GM18499 (cell line): Measurements from ENCODE around the gene SP140L.
A peak's percentile ranks its signal among the peaks of the same experiment; 100 is the strongest.
"Not testable (repeated sequence)": the region's sequence is repeated elsewhere in the genome, so short reads cannot be mapped to it uniquely, and the experiment has no call there.

Experiments used
- ATAC-seq: cut with Tn5 transposase; IDR thresholded peaks from one replicate; pipeline ENCODE4 v1.9.1; 2021; ENCODE audit warnings: moderate number of reproducible peaks; ENCODE audit not compliant: insufficient read depth, unreplicated experiment

Gene SP140L

DNA sequence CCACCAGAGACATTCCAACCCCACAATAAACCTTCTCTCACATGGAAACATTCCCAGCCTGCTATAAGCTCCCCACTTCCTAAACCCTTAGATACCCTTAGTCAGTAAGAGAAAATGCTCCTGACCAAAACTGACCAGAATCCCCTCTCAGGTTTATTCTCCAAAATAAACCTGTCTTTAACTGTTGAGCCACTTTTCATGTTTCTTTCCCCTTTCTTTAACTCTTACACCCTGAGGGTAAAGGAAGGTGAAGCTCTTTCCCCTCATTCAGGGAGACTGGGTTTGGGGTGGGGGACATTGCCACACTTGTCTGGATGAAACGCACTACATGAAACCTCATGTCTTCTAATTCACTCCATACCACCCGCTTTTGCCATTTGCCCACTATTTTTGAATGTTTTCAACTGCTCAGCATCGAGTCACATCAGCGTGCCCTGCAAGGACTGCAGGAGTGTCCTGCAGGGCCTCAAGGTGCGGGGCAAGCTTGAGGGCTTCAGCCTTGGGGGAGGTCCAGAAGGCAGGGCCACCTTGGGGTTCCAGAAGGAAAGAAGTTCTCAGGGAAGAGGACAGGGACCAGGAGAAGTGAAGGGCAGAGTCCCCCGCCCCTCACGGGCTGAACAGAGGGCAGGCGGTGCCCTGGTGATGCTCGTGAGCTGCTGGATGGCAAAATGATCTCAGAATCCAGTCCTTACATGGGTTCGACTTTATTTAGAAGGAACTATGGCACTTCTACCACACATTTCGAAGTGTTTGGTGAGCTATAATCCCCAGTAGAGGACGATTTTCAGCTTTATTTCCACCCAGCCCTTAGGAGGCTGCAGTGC lies 4.2 kb upstream of the SP140L start:
- no peak for ATAC-seq

DNA sequence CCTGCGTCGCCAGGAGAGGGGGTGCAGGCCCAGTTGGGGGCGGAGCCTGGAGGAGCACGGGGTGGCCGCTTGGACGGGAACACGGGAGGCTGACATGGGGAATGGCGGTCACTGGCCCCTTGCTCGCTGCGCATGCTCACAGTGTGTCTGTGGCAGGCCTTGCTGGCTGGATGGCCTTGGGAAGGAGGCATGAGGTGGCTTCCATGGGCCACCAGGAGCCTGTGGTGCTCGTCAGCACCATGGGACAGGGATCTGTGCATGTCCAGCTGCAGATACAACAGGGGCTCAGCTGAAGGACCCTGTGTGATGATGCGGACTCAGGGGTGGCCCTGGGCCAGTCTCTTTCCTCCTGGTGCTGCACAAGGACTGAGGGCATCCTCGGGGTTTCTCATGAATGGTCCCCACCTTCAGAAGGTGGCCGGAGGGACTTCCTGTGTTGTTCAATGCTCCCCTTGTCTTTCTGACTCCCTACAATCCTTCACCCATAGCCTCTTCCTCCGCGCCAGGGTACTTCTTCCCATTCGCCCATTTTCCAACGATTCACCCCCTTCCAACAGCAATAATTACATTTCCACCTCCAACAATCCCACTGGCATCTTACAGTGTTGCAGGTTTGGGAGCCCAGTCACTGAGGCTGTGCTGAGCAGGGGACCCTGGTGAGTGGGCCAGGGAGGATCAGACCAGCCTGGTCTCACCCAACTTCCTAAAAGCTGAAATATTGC lies 3.4 kb upstream of the SP140L start:
- ATAC-seq: no peak

- ATAC-seq: no peak
These were observed 2.5 kb upstream of the SP140L start for GRCh38 chr2:230324503-230324902.

DNA sequence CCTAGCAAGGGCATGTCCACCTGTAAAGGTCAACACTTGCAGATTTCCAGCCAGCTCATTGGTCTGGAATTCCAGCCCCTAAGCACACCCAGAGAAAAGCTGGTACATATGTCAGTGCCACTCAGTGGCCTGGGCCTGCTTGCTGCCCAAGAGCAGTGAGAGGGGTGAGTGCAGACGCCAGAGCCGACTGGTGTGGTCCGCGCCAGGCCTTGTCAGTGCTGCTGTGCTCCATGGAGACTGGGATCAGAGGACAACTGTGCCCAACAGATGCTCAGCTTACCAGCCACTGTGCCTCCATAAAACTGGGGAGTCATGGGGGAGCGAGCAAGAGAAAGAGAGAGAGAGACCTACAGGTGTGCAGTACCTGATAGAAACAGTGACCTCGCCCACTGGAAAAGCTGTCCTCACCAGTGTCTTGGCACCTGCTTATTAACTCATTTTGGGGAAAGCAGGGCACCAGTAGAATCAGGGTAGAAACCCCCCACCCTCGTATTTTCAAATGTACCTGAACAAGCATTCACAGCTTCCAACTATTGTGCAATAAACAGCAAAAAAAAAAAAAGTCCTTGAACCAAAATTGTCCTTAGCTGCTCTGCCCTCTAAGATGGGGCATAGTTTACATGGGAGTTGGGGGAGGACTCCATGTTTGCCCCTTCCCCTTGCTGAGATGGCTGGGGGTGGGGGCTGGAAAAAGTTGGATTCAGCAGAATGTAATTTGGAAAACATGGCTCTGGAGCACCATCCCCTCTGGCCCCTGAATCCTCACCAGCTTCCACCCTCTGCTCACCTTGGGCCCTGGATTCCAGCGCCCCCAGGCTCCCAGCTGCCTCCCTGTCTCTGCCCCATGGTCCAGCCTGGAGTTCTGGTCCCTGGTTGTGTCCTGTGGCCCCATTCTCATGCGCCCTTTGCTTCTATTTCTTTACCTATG lies 1.4 kb upstream of the SP140L start:
- no peak for ATAC-seq

- ATAC-seq: peak; percentile 36
These were observed 593 bp downstream of the SP140L start for GRCh38 chr2:230327418-230328154.

DNA sequence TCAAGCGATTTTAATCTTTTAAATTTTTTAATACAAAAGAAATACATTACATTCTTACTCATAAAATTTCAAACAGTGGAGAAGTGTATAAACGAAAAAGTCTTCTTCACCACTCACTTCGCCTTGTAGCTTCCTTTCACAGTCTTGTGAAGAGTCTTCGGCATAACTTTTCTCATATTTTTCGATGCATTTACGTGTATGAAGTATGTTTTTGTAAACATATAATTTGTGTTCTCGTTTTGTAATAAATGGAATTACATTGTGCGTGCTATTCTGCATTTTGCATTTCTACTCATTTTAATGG lies 1.1 kb downstream of the SP140L start:
- ATAC-seq: no peak

DNA sequence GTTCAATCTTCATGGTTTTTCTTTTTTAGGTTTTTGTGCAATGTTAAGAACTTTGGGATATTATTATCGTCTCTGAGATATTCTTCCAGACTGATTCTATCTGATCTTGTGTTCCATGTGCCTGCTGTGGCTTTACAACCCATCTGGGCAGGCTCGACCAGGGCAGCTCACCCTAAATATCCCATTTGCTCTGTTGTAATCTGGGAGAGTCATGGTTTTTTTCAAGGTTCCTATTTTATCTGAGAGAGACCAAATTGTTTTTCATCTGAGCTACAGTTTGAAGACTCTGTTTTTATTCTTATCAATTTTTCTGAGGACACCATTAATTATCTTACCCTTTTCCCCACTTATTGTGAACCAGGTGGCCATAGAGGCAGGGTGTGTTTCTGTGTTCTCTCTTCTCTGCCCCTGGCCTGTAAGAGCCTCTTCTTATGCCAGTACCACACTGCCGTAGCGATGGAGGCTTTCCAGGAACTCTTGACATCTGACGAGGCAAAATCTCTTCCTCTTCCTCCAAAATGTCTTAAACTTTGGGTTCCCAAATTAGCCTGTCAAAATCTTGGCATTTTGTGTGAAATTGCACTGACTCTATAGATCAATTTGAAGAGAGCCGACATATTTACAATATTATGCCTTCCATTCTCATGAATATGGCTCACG lies 3.1 kb downstream of the SP140L start:
- no peak for ATAC-seq

GRCh38 chr2:230330725-230331124 lies 3.7 kb downstream of the SP140L start:
- ATAC-seq: no peak

GRCh38 chr2:230335461-230335863 lies 8.5 kb downstream of the SP140L start:
- ATAC-seq: no peak

DNA sequence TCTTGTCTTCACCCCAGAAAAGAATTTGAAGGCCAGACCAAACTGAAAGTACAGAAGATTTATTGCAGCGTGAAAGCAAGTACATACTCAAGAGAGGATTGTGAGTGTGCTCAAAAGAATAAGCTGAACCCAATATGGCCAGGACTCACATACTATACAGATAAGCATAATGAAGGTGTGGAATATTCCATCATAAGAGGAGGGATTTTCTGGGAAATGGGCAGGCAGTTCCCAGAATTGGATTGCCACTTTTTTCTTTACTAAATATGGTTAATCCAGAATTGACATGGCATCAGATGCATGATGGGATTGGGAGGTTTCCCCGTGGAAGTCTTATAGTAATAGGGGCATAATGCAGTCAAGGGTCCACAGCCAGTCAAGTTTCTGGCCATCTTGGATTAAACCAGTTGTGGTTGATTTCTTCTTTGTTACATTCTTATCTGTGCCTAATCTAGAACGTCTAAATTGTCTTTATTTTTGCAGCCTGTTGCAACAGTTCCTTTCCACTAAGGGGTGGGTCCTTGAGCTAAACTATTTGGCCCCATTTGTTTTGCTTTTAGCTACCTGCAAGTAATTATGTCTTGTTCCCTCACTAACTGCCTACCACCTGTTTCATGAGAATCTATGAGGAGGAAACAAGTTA lies 9.0 kb downstream of the SP140L start:
- no peak for ATAC-seq

DNA sequence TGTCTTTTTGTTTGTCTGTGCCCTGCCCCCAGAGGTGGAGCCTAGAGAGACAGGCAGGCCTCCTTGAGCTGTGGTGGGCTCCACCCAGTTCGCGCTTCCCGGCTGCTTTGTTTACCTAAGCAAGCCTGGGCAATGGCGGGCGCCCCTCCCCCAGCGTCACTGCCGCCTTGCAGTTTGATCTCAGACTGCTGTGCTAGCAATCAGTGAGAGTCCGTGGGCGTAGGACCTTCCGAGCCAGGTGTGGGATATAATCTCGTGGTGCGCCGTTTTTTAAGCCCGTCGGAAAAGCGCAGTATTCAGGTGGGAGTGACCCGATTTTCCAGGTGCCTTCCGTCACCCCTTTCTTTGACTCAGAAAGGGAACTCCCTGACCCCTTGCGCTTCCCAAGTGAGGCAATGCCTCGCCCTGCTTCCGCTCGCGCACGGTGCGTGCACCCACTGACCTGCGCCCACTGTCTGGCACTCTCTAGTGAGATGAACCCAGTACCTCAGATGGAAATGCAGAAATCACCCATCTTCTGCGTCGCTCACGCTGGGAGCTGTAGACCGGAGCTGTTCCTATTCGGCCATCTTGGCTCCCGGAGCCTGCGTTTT lies 15.0 kb downstream of the SP140L start:
- ATAC-seq: not testable (repeated sequence)

GRCh38 chr2:230343041-230343624 lies 16.1 kb downstream of the SP140L start:
- ATAC-seq: not testable (repeated sequence)

- no peak for ATAC-seq
These were observed 16.8 kb downstream of the SP140L start for GRCh38 chr2:230343747-230344146.

- ATAC-seq: no peak
These were observed 19.5 kb downstream of the SP140L start for GRCh38 chr2:230346465-230346864.

DNA sequence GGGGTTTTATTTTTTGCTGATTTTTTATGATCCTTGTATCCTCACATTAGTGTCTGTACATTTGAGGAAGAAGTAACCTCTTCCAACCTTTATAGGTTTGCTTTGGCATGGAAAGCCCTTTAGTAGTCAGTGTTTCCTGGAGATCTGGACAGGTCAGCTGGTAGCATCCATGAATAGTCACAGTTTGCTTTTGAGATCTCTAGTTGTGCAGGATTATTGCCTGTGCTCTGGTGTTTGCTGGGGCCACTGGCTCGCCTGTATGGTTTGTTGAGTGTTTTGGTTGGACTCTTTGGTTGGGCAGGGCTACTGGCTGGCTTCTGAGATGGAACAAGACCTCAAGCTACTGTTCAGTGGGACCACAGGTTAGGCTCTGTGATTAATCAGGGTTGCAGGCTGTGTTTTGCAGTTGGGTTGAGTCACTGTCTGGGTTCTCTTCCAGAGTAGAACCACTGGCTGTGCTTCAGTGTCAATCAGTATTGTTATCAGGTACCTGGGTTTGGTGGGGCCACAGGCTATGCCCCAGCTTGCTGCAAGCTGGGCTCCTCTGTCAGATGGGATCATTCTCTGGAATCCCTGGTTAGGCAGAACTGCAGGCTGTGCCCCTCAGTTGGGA lies 20.0 kb downstream of the SP140L start:
- no peak for ATAC-seq

GRCh38 chr2:230347659-230348305 lies 20.8 kb downstream of the SP140L start:
- peak; percentile 51 for ATAC-seq

GRCh38 chr2:230348787-230349186 lies 21.8 kb downstream of the SP140L start:
- no peak for ATAC-seq

DNA sequence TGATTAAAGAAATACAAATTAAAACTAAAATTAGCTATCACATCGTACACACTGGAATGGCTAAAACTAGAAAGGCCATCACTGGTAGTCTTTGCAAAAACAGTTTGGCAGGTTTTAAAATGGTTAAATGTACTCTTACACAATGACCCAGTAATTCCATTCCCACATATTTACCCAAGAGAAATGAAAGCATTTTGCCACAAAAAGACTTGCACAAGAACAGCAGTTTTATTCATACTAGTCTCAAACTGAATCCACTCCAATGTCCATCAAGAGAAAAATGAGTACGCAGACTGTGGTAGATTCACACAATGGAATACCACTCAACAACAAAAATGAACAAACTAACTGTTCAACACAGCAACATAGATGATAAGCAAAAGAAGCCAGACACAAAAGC lies 29.1 kb downstream of the SP140L start:
- ATAC-seq: no peak
